ENCODE measurements around the gene SLC24A1.
A peak's percentile ranks its signal among the peaks of the same experiment; 100 is the strongest.

SLC24A1 gene

GRCh38 chr15:65610871-65611718, 10.6 kb upstream of the SLC24A1 start, which contains the start of gene INTS14 (continued):
- TF ChIP-seq, protein P1, sequence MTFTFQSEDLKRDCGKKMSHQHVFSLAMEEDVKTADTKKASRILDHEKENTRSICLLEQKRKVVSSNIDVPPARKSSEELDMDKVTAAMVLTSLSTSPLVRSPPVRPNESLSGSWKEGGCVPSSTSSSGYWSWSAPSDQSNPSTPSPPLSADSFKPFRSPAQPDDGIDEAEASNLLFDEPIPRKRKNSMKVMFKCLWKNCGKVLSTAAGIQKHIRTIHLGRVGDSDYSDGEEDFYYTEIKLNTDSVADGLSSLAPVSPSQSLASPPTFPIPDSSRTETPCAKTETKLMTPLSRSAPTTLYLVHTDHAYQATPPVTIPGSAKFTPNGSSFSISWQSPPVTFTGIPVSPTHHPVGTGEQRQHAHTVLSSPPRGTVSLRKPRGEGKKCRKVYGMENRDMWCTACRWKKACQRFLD (tag by site-specific recombination; IDR thresholded peaks at IDR 0.05), result no peak; the same call in 1 of the 2 replicates
- TF ChIP-seq PBX3 (CRISPR knock-in tag; IDR thresholded peaks at IDR 0.05), result peak; percentile 96
- TF ChIP-seq ZNF777 (tag by site-specific recombination; IDR thresholded peaks at IDR 0.05; ENCODE audit: borderline replicate concordance), result peak; percentile 91
- peak; percentile 97 for TF ChIP-seq ZNF776 (tag by site-specific recombination; IDR thresholded peaks at IDR 0.05; ENCODE audit: borderline replicate concordance)
- TF ChIP-seq, protein P2, sequence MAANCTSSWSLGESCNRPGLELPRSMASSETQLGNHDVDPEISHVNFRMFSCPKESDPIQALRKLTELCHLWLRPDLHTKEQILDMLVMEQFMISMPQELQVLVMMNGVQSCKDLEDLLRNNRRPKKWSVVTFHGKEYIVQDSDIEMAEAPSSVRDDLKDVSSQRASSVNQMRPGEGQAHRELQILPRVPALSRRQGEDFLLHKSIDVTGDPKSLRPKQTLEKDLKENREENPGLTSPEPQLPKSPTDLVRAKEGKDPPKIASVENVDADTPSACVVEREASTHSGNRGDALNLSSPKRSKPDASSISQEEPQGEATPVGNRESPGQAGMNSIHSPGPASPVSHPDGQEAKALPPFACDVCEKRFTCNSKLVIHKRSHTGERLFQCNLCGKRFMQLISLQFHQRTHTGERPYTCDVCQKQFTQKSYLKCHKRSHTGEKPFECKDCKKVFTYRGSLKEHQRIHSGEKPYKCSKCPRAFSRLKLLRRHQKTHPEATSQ (tag by site-specific recombination; IDR thresholded peaks at IDR 0.05), result peak; percentile 100
- TF ChIP-seq, protein P3, sequence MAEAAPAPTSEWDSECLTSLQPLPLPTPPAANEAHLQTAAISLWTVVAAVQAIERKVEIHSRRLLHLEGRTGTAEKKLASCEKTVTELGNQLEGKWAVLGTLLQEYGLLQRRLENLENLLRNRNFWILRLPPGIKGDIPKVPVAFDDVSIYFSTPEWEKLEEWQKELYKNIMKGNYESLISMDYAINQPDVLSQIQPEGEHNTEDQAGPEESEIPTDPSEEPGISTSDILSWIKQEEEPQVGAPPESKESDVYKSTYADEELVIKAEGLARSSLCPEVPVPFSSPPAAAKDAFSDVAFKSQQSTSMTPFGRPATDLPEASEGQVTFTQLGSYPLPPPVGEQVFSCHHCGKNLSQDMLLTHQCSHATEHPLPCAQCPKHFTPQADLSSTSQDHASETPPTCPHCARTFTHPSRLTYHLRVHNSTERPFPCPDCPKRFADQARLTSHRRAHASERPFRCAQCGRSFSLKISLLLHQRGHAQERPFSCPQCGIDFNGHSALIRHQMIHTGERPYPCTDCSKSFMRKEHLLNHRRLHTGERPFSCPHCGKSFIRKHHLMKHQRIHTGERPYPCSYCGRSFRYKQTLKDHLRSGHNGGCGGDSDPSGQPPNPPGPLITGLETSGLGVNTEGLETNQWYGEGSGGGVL (tag by site-specific recombination; IDR thresholded peaks at IDR 0.05), result peak; percentile 47; the same call in 1 of the 2 replicates
- TF ChIP-seq, protein P4, sequence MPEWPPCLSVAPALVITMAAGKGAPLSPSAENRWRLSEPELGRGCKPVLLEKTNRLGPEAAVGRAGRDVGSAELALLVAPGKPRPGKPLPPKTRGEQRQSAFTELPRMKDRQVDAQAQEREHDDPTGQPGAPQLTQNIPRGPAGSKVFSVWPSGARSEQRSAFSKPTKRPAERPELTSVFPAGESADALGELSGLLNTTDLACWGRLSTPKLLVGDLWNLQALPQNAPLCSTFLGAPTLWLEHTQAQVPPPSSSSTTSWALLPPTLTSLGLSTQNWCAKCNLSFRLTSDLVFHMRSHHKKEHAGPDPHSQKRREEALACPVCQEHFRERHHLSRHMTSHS (tag by site-specific recombination; IDR thresholded peaks at IDR 0.05), result 0 out of 2 replicates have a peak, but pooled peaks have one; percentile 52

- Histone ChIP-seq H3K36me3 (ENCODE audit: control insufficient read depth in 2 of 2, insufficient read depth in 1 of 2, low read length in 2 of 2) (peaks cover 0 to 9% of the 10 kb centered on the region in 2 experiments; a peak in 2 of 3 replicates), H3K9me3 (ENCODE audit: control insufficient read depth, insufficient read depth, low read depth, low read length) (no peaks in the 10 kb centered on the region), H3K27ac (ENCODE audit: extremely low read depth, low read depth, low read length) (peak overlapping the region; percentile 71), H3K4me3 (ENCODE audit: low read depth, low read length) (peak overlapping the region; percentile 54; the same call in 1 of the 2 replicates), H3K4me1 (ENCODE audit: control insufficient read depth, insufficient read depth, low read length) (peaks cover 7% of the 10 kb centered on the region; the same call in 1 of the 2 replicates)
- POLR2A ChIA-PET, result interaction anchor here (1.6 to 2.2 kb wide), 3 partner anchors 26 to 221 kb away, joined by 3 to 14 read pairs (median 13); no protein-coding TSS in a partner anchor
- CTCF ChIA-PET, result interaction anchor here (0.6 to 2.9 kb wide), 7 partner anchors 11 to 571 kb away, joined by 3 to 13 read pairs (median 3); no protein-coding TSS in a partner anchor
- TF ChIP-seq ZBTB48 (tag by site-specific recombination; IDR thresholded peaks at IDR 0.05), result peak; percentile 71
- no peak for TF ChIP-seq ZNF560 (tag by site-specific recombination; IDR thresholded peaks at IDR 0.05; ENCODE audit: borderline replicate concordance)
Observed at GRCh38 chr15:65611888-65612615, 9.7 kb upstream of the SLC24A1 start.

DNA sequence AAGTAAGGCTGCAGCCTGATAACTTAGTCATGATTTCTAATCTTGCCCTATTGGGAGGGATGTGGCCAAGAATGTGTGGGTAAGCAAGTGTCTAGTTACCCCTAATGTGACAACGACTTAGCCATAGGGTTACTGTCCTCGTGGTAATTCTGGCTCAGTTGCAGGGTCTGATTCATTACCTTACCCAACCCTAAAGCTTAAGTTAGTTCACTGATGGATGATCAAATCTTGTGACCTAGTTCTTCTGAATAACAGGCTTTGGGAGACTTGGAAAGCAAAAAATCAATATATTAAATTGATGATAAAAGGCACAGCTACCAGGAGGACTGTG, 9.2 kb upstream of the SLC24A1 start:
- H3K9me3 ChIP-seq (ENCODE audit: control insufficient read depth, insufficient read depth, low read depth, low read length), result no peaks in the 10 kb centered on the region
- H3K27ac ChIP-seq (ENCODE audit: extremely low read depth, low read depth, low read length), result no peak overlapping the region
- 0 out of 2 replicates have a peak, but pooled peaks have one; percentile 21 for TF ChIP-seq ZNF157 (tag by site-specific recombination; IDR thresholded peaks at IDR 0.05)
- no peak for TF ChIP-seq TCF7L2 (IDR thresholded peaks at IDR 0.05; ENCODE audit: borderline replicate concordance, low read depth, low read length)
- POLR2A ChIA-PET, result no interaction called here
- H3K4me1 ChIP-seq (ENCODE audit: control insufficient read depth, insufficient read depth, low read length), result peaks cover 7% of the 10 kb centered on the region; the same call in 1 of the 2 replicates
- CTCF ChIA-PET, result interaction anchor here (0.6 to 2.9 kb wide), 4 partner anchors 9 to 317 kb away, joined by 3 to 13 read pairs (median 4); no protein-coding TSS in a partner anchor
- H3K36me3 ChIP-seq (ENCODE audit: control insufficient read depth in 2 of 2, insufficient read depth in 1 of 2, low read length in 2 of 2), result peaks cover 0 to 7% of the 10 kb centered on the region in 2 experiments; a peak in 2 of 3 replicates
- H3K4me3 ChIP-seq (ENCODE audit: low read depth, low read length), result no peak overlapping the region
